H1 (cell line): ENCODE data around the gene THADA. TPM values are rescaled to one million over a fixed set of nuclear protein-coding genes. Genes with fewer than 3 reads are reported as not detected.

ENCODE experiments used
- CTCF ChIA-PET: fragments of 300-600 bp; sonication (Branson Sonifier 250); formaldehyde crosslinking; loops from one replicate; lab custom pipeline; 2021; ENCODE audit not compliant: partially characterized antibody; lab: Charles Lee
- POLR2A ChIA-PET: fragments of 300-600 bp; sonication (Branson Sonifier 250); formaldehyde crosslinking; loops from one replicate; lab custom pipeline; 2021; ENCODE audit warnings: inconsistent platforms; ENCODE audit not compliant: partially characterized antibody; lab: Charles Lee
- DNase-seq, 2 experiments: peaks; one replicate each; pipeline versions ENCODE4 v3.0.0 to v3.0.0-alpha.2; 2010 to 2022; ENCODE audit warnings: low spot score in 2 of 2, low read depth in 1 of 2, mixed read lengths in 1 of 2
- FAIRE-seq: peaks from 2 replicates; lab custom pipeline; 2011; peaks lifted over from hg19 to GRCh38; lab: Jason Lieb, UNC
- H2AFZ ChIP-seq: 2 replicates; pipeline ENCODE4 v1.8.1; 2012; ENCODE audit warnings: low read length, inconsistent platforms
- H2AK5ac ChIP-seq: 2 replicates; pipeline ENCODE4 v1.6.1; 2013; ENCODE audit warnings: low read depth, low read length
- H2BK120ac ChIP-seq: replicated peaks from 2 replicates; pipeline ENCODE3; 2013; ENCODE audit warnings: low read depth, low read length, inconsistent platforms
- H2BK12ac ChIP-seq: 2 replicates; pipeline ENCODE4 v1.6.1; 2013; ENCODE audit warnings: low read depth, low read length
- H2BK15ac ChIP-seq: 2 replicates; pipeline ENCODE4 v1.6.1; 2013; ENCODE audit warnings: low read length
- H2BK20ac ChIP-seq: 2 replicates; pipeline ENCODE4 v1.6.1; 2013; ENCODE audit warnings: low read length
- H2BK5ac ChIP-seq: 2 replicates; pipeline ENCODE4 v1.6.1; 2013; ENCODE audit warnings: low read depth, low read length
- H3K14ac ChIP-seq: 2 replicates; pipeline ENCODE4 v1.6.1; 2013; ENCODE audit warnings: inconsistent platforms; ENCODE audit not compliant: insufficient read length
- H3K18ac ChIP-seq: 2 replicates; pipeline ENCODE4 v1.6.1; 2013; ENCODE audit warnings: low read length; ENCODE audit errors: extremely low read depth
- H3K23ac ChIP-seq: 2 replicates; pipeline ENCODE4 v1.6.1; 2013; ENCODE audit warnings: inconsistent platforms; ENCODE audit not compliant: insufficient read length
- H3K23me2 ChIP-seq: 2 replicates; pipeline ENCODE4 v1.6.1; 2013; ENCODE audit warnings: low read depth, low read length
- H3K27ac ChIP-seq: 2 replicates; pipeline ENCODE4 v1.6.1; 2011; ENCODE audit warnings: low read depth, low read length, inconsistent platforms
- H3K27me3 ChIP-seq, 4 experiments: replicated peaks in 1 of 4; 1 replicate in 1 of 4; 2 replicates in 3 of 4; pipeline versions ENCODE4 v1.6.1 to v1.8.1; 2011 to 2013; ENCODE audit warnings: low read length in 3 of 4, mild to moderate bottlenecking in 3 of 4, inconsistent platforms in 2 of 4, mixed read lengths in 2 of 4, moderate library complexity in 1 of 4; ENCODE audit not compliant: control insufficient read depth in 3 of 4, insufficient read depth in 3 of 4; ENCODE audit errors: extremely low read depth in 1 of 4
- H3K36me3 ChIP-seq, 4 experiments: 2 replicates each; pipeline versions ENCODE4 v1.6.1 to v1.8.1; 2011 to 2013; ENCODE audit warnings: mild to moderate bottlenecking in 4 of 4, low read length in 3 of 4, moderate library complexity in 2 of 4, control low read depth in 1 of 4, inconsistent platforms in 1 of 4; ENCODE audit not compliant: insufficient read depth in 4 of 4, control insufficient read depth in 2 of 4
- H3K4ac ChIP-seq: replicated peaks from 2 replicates; pipeline ENCODE3; 2013; ENCODE audit warnings: low read length, low read depth, mixed read lengths, inconsistent platforms; ENCODE audit not compliant: insufficient read length
- H3K4me1 ChIP-seq, 4 experiments: replicated peaks in 1 of 4; 1 replicate in 1 of 4; 2 replicates in 3 of 4; pipeline versions ENCODE4 v1.6.1 to v1.8.1; 2011 to 2013; ENCODE audit warnings: low read length in 3 of 4, inconsistent platforms in 2 of 4, mixed read lengths in 1 of 4; ENCODE audit not compliant: insufficient read depth in 4 of 4, control insufficient read depth in 3 of 4
- H3K4me2 ChIP-seq, 2 experiments: 2 replicates each; pipeline versions ENCODE4 v1.6.1 to v1.8.1; 2011 to 2013; ENCODE audit warnings: low read depth in 2 of 2, low read length in 2 of 2, control low read depth in 1 of 2, inconsistent platforms in 1 of 2, mild to moderate bottlenecking in 1 of 2; ENCODE audit not compliant: insufficient read depth in 1 of 2
- H3K4me3 ChIP-seq, 4 experiments: fragments of 200-600, 300-600 bp in 1 of 4; sonication (generic), shearing (Covaris generic), sonication (Bioruptor Twin) in 1 of 4; 2 replicates each; pipeline versions ENCODE4 v1.5.1 to v1.8.1; 2011 to 2016; ENCODE audit warnings: low read length in 4 of 4, low read depth in 3 of 4, control low read depth in 2 of 4, inconsistent platforms in 2 of 4, mild to moderate bottlenecking in 2 of 4, mixed read lengths in 1 of 4, moderate library complexity in 1 of 4; ENCODE audit not compliant: insufficient read depth in 2 of 4; ENCODE audit errors: extremely low read depth in 1 of 4
- H3K56ac ChIP-seq: replicated peaks from 2 replicates; pipeline ENCODE3; 2013; ENCODE audit warnings: low read depth, mild to moderate bottlenecking, mixed read lengths, low read length, inconsistent platforms; ENCODE audit not compliant: insufficient read length
- H3K79me1 ChIP-seq: 2 replicates; pipeline ENCODE4 v1.6.1; 2013; ENCODE audit warnings: low read depth, low read length, control low read depth
- H3K79me2 ChIP-seq, 2 experiments: 2 replicates each; pipeline versions ENCODE4 v1.6.1 to v1.8.1; 2012 to 2013; ENCODE audit warnings: low read length in 2 of 2, mild to moderate bottlenecking in 2 of 2, inconsistent platforms in 1 of 2; ENCODE audit not compliant: insufficient read depth in 2 of 2, control insufficient read depth in 1 of 2
- H3K9ac ChIP-seq, 4 experiments: replicated peaks in 1 of 4; 1 replicate in 1 of 4; 2 replicates in 3 of 4; pipeline versions ENCODE4 v1.6.1 to v1.8.1; 2011 to 2013; ENCODE audit warnings: low read depth in 3 of 4, low read length in 3 of 4, control low read depth in 2 of 4, mild to moderate bottlenecking in 2 of 4, moderate library complexity in 2 of 4, inconsistent platforms in 1 of 4; ENCODE audit errors: extremely low read depth in 1 of 4
- H3K9me3 ChIP-seq, 2 experiments: 2 replicates each; pipeline versions ENCODE4 v1.6.1 to v1.8.1; 2012 to 2013; ENCODE audit warnings: mild to moderate bottlenecking in 2 of 2, moderate library complexity in 2 of 2, control low read depth in 1 of 2, inconsistent platforms in 1 of 2, low read depth in 1 of 2, low read length in 1 of 2, mixed read lengths in 1 of 2; ENCODE audit not compliant: insufficient read depth in 2 of 2
- H4K20me1 ChIP-seq, 2 experiments: replicated peaks in 1 of 2; 2 replicates each; pipeline versions ENCODE3 to v1.8.1; 2011 to 2013; ENCODE audit warnings: inconsistent platforms in 2 of 2, low read length in 2 of 2, mild to moderate bottlenecking in 1 of 2; ENCODE audit not compliant: insufficient read depth in 2 of 2, control insufficient read depth in 1 of 2
- H4K5ac ChIP-seq: 2 replicates; pipeline ENCODE4 v1.6.1; 2013; ENCODE audit warnings: low read length, low read depth, mixed read lengths, inconsistent platforms; ENCODE audit not compliant: insufficient read length
- H4K8ac ChIP-seq: 2 replicates; pipeline ENCODE4 v1.8.0; 2013; ENCODE audit warnings: mild to moderate bottlenecking, moderate library complexity, low read length, inconsistent platforms; ENCODE audit not compliant: insufficient read depth; ENCODE audit errors: extremely low read depth
- H4K91ac ChIP-seq: replicated peaks from 2 replicates; pipeline ENCODE3; 2013; ENCODE audit warnings: low read length, mixed read lengths, inconsistent platforms; ENCODE audit not compliant: insufficient read length
- BRCA1 ChIP-seq: IDR thresholded peaks from 2 replicates; pipeline ENCODE4 v1.6.1; 2012; ENCODE audit warnings: low read depth, low read length, improper control_type of control experiment
- CBX5 ChIP-seq: fragments of 300-800, 300-1000 bp; sonication (generic); IDR thresholded peaks from 2 replicates; pipeline ENCODE4 v1.7.1; 2016; ENCODE audit warnings: antibody characterized with exemption, low read length, low read depth
- CEBPB ChIP-seq: IDR thresholded peaks from 2 replicates; pipeline ENCODE4 v1.6.1; 2012; ENCODE audit warnings: low read depth, low read length
- CTCF ChIP-seq, 3 experiments: IDR thresholded peaks; 1 replicate in 2 of 3; 2 replicates in 1 of 3; pipeline versions ENCODE4 v1.5.1 to v1.6.1; 2011; ENCODE audit warnings: low read length in 3 of 3, mild to moderate bottlenecking in 3 of 3, inconsistent platforms in 2 of 3, low read depth in 1 of 3, moderate library complexity in 1 of 3; ENCODE audit not compliant: insufficient read depth in 1 of 3; ENCODE audit errors: control extremely low read depth in 1 of 3
- EZH2 ChIP-seq: fragments of 200-600 bp; sonication (generic); IDR thresholded peaks from 2 replicates; pipeline ENCODE4 v1.7.1; 2012; ENCODE audit warnings: low read depth, mild to moderate bottlenecking, moderate library complexity, low read length, inconsistent platforms; ENCODE audit not compliant: severe bottlenecking
- FOSL1 ChIP-seq: IDR thresholded peaks from 2 replicates; pipeline ENCODE4 v1.6.1; 2011; ENCODE audit warnings: mild to moderate bottlenecking, low read depth, low read length, moderate library complexity; ENCODE audit not compliant: insufficient read depth
- GTF2F1 ChIP-seq: IDR thresholded peaks from 2 replicates; pipeline ENCODE4 v1.6.1; 2012; ENCODE audit warnings: low read depth, low read length, improper control_type of control experiment, borderline replicate concordance
- HDAC6 ChIP-seq: IDR thresholded peaks from one replicate; pipeline ENCODE4 v1.7.1; 2012; ENCODE audit warnings: low read depth, mild to moderate bottlenecking, inconsistent platforms, low read length, moderate library complexity
- RFX5 ChIP-seq: IDR thresholded peaks from 2 replicates; pipeline ENCODE4 v1.6.1; 2011; ENCODE audit warnings: low read depth, low read length, improper control_type of control experiment, borderline replicate concordance
- USF2 ChIP-seq: IDR thresholded peaks from 2 replicates; pipeline ENCODE4 v1.6.1; 2011; ENCODE audit warnings: low read length, improper control_type of control experiment
- WGBS, 2 experiments: shearing (Covaris generic) in 1 of 2; methylation state at CpG; one replicate each; pipeline versions ENCODE4 v1.1.6 to v1.1.7; 2013 to 2015; ENCODE audit warnings: low lambda C conversion rate in 2 of 2, mixed read lengths in 2 of 2, inconsistent platforms in 1 of 2, low coverage in 1 of 2, missing lambda C conversion rate in 1 of 2; ENCODE audit not compliant: insufficient replicate concordance in 2 of 2, insufficient coverage in 1 of 2, insufficient read length in 1 of 2; ENCODE audit errors: extremely low coverage in 1 of 2, missing lambda C conversion rate in 1 of 2; 5-methylcytosine and 5-hydroxymethylcytosine counted together
- polyA plus RNA-seq, 7 experiments: library from polyadenylated mRNA; depleted of rRNA in 3 of 7; stranded (reverse) in 5 of 7; unstranded in 2 of 7; fragments of >200 nt in 5 of 7; fragments of 200-250 nt in 2 of 7; gene quantifications; 1 replicate in 5 of 7; 2 replicates in 1 of 7; 4 replicates in 1 of 7; pipeline versions ENCODE4 v1.2.1 to v1.2.3, GENCODE V29; 2011 to 2013; ENCODE audit warnings: missing spikeins in 2 of 7, mixed read lengths in 2 of 7
- total RNA-seq: library from RNA; stranded (reverse); fragmentation: NEBNext Ultra II Directional; extraction: Animal tissue kit (Norgen Biotek cat#: 25700); gene quantifications from 2 replicates; pipeline ENCODE4 v1.2.1, GENCODE V29; 2021

The THADA gene
- total and polyA plus RNA-seq, 2 of the 8 experiments (the other 6 are each of a cell fraction or from before 2014, with no cell fraction given): 22.4 to 26.8 TPM

- FAIRE-seq (no peak), DNase-seq (no peak)
- Histone ChIP-seq H3K4ac (peak overlapping the region; percentile 84), H3K79me2 (no peaks in the 10 kb centered on the region), H4K20me1 (no peaks in the 10 kb centered on the region), H3K23ac (no peak overlapping the region), H3K4me1 (peaks cover 2 to 25% (median 8%) of the 10 kb centered on the region in 4 experiments), H2BK120ac (peak overlapping the region; percentile 35), H4K91ac (peak overlapping the region; percentile 76), H2BK15ac (peak overlapping the region; percentile 81; the same call in 1 of the 2 replicates), H3K23me2 (no peaks in the 10 kb centered on the region), H3K79me1 (no peaks in the 10 kb centered on the region), H3K9ac (no peak overlapping the region; a peak in 2 of 7 replicates), H2BK5ac (peak overlapping the region; percentile 79; the same call in 1 of the 2 replicates), H2AK5ac (no peak overlapping the region), H2BK12ac (no peak overlapping the region), H3K18ac (peak overlapping the region; percentile 91), H3K4me3 (no peak overlapping the region), H3K14ac (no peak overlapping the region), H3K9me3 (no peaks in the 10 kb centered on the region), H3K27ac (no peak overlapping the region), H3K27me3 (no peaks in the 10 kb centered on the region), H4K8ac (no peak overlapping the region), H3K4me2 (no peak overlapping the region), H2BK20ac (peak overlapping the region; percentile 97; the same call in 1 of the 2 replicates), H3K56ac (no peak overlapping the region), H4K5ac (peak overlapping the region; percentile 26), H3K36me3 (no peaks in the 10 kb centered on the region), H2AFZ (no peak overlapping the region)
- CTCF ChIA-PET: interaction anchor here (1.0 to 2.5 kb wide), 4 partner anchors 17 to 62 kb away, joined by 3 to 16 read pairs (median 4); no protein-coding TSS in a partner anchor
- WGBS, 2 experiments: 87% methylated on average over 6 of the region's 6 CpGs; no CpG with 5 or more reads in 1 of the 2 experiments
- POLR2A ChIA-PET: interaction anchor here (0.8 to 0.9 kb wide), 2 partner anchors 10 to 38 kb away, joined by 3 read pairs; no protein-coding TSS in a partner anchor
- no peak for TF ChIP-seq HDAC6
- TF ChIP-seq CTCF (IDR thresholded peaks at IDR 0.05; ENCODE audit: control extremely low read depth in 1 of 3, insufficient read depth in 1 of 3, low read depth in 1 of 3, low read length in 3 of 3): no peak
- TF ChIP-seq FOSL1: no peak
- TF ChIP-seq CEBPB: no peak
- TF ChIP-seq BRCA1: no peak
- no peak for TF ChIP-seq GTF2F1
- TF ChIP-seq USF2: no peak
- TF ChIP-seq RFX5: no peak
- TF ChIP-seq EZH2: no peak
- no peak for TF ChIP-seq CBX5
Observed at GRCh38 chr2:43186321-43186678, 409.5 kb downstream of the THADA start.
